SH-SY5Y (cell line): ENCODE measurements around the gene ZMIZ1.

Source experiments
- GATA2 ChIP-seq: IDR thresholded peaks from 2 replicates; pipeline ENCODE4 v1.6.1; 2011; ENCODE audit warnings: mild to moderate bottlenecking, low read depth, low read length
- GATA3 ChIP-seq: IDR thresholded peaks from 2 replicates; pipeline ENCODE4 v1.6.1; 2011; ENCODE audit warnings: low read depth, mild to moderate bottlenecking, low read length, moderate library complexity

The ZMIZ1 gene

GRCh38 chr10:79063661-79064492, 4.9 kb upstream of the ZMIZ1 start:
- TF ChIP-seq GATA2 = no peak
- TF ChIP-seq GATA3 = no peak

GRCh38 chr10:79065091-79065551, 3.6 kb upstream of the ZMIZ1 start:
- TF ChIP-seq GATA3 (no peak), GATA2 (no peak)

GRCh38 chr10:79065853-79066252, 2.9 kb upstream of the ZMIZ1 start:
- no peak for TF ChIP-seq GATA3
- TF ChIP-seq GATA2 = no peak

- no peak for TF ChIP-seq GATA2
- no peak for TF ChIP-seq GATA3
Measured at GRCh38 chr10:79066411-79067240, 2.1 kb upstream of the ZMIZ1 start.

- TF ChIP-seq GATA2 = no peak
- no peak for TF ChIP-seq GATA3
Measured at GRCh38 chr10:79067241-79068202, 1.2 kb upstream of the ZMIZ1 start.

GRCh38 chr10:79068203-79068561, 584 bp upstream of the ZMIZ1 start:
- TF ChIP-seq GATA3 (no peak), GATA2 (no peak)

- TF ChIP-seq GATA2 = no peak
- no peak for TF ChIP-seq GATA3
Measured at GRCh38 chr10:79069325-79070080, 737 bp downstream of the ZMIZ1 start.

GRCh38 chr10:79070081-79070605, 1.4 kb downstream of the ZMIZ1 start:
- TF ChIP-seq GATA3 = no peak
- no peak for TF ChIP-seq GATA2

- TF ChIP-seq GATA2 (0 out of 2 replicates have a peak, but pooled peaks have one; percentile 25), GATA3 (no peak)
Measured at GRCh38 chr10:79070606-79071395, 2.0 kb downstream of the ZMIZ1 start.

- TF ChIP-seq GATA2 (no peak), GATA3 (no peak)
Measured at GRCh38 chr10:79071396-79071923, 2.7 kb downstream of the ZMIZ1 start.

GRCh38 chr10:79072041-79072441, 3.3 kb downstream of the ZMIZ1 start:
- TF ChIP-seq GATA3 (no peak), GATA2 (no peak)
